ENCODE measurements around the gene TST. TPM values are rescaled to one million over a fixed set of nuclear protein-coding genes. Genes with fewer than 3 reads are reported as not detected.

Gene TST
- 18.0 and 21.0 TPM in 2 replicates for total RNA-seq

GRCh38 chr22:37019309-37020191 is at the start of gene TST, which contains the start of gene MPST:
Gene TST (minus strand): TSS chr22:37019447. CDS start chr22:37018732, 715 bp downstream.
Gene MPST (plus strand): TSS chr22:37019742. CDS start chr22:37019837, 95 bp downstream.

GRCh38 chr22:37051391-37052385 is 32.4 kb upstream of the TST start, which contains the start of gene KCTD17:
Gene KCTD17 (plus strand): TSS chr22:37051742. CDS start chr22:37051761, 19 bp downstream.

Other genes with a start within 250 kb of the TST start
- 20.3 and 27.9 TPM in 2 replicates for gene IFT27, start 243.3 kb downstream of the TST start, total RNA-seq
- not detected in 2 replicates for gene PVALB, start 202.4 kb downstream of the TST start, total RNA-seq
- not detected in 2 replicates for gene NCF4, start 158.4 kb downstream of the TST start, total RNA-seq
- gene CSF2RB, start 105.8 kb downstream of the TST start, total RNA-seq, result 0.81 and 1.5 TPM in 2 replicates
- gene MPST, start 295 bp upstream of the TST start, total RNA-seq, result 37.8 and 38.7 TPM in 2 replicates
- gene KCTD17, start 32.3 kb upstream of the TST start, total RNA-seq, result 22.1 and 30.0 TPM in 2 replicates
- not detected in 2 replicates for gene TMPRSS6, start 90.3 kb upstream of the TST start, total RNA-seq
- under 0.01 and 0.19 TPM in 2 replicates for gene IL2RB, start 130.5 kb upstream of the TST start, total RNA-seq
- gene C1QTNF6, start 168.8 kb upstream of the TST start, total RNA-seq, result 4.6 and 5.7 TPM in 2 replicates
- not detected in 2 replicates for gene SSTR3, start 193.0 kb upstream of the TST start, total RNA-seq
- 3.0 and 4.4 TPM in 2 replicates for gene RAC2, start 224.8 kb upstream of the TST start, total RNA-seq